Vagina (tissue), 2 donors: ENCODE data around the gene ASB15. TPM values are rescaled to one million over a fixed set of nuclear protein-coding genes. Genes with fewer than 3 reads are reported as not detected.

Source experiments
- DNase-seq, 2 donors: peaks; one replicate each; pipeline ENCODE4 v3.0.0-alpha.2; 2017; ENCODE audit errors: extremely low spot score in 2 of 2
- H3K27ac ChIP-seq: fragments of 200-600 bp; sonication (generic); one replicate; pipeline ENCODE4 v1.5.1; 2019
- H3K27me3 ChIP-seq: fragments of 200-600 bp; sonication (generic); one replicate; pipeline ENCODE4 v1.5.1; 2019
- H3K36me3 ChIP-seq, 2 donors: fragments of 200-600 bp; sonication (generic); one replicate each; pipeline ENCODE4 v1.5.1; 2017 to 2019
- H3K4me1 ChIP-seq: fragments of 200-600 bp; sonication (generic); one replicate; pipeline ENCODE4 v1.5.1; 2019
- H3K4me3 ChIP-seq, 2 donors: fragments of 200-600 bp; sonication (generic); 1 replicate in 1 of 2; 2 replicates in 1 of 2; pipeline ENCODE4 v1.5.1; 2016 to 2019
- H3K9me3 ChIP-seq: fragments of 200-600 bp; sonication (generic); one replicate; pipeline ENCODE4 v1.5.1; 2019
- CTCF ChIP-seq, 3 experiments: fragments of 450-650 bp in 2 of 3; fragments of 200-600 bp in 1 of 3; sonication (generic) in 1 of 3; IDR thresholded peaks; one replicate each; pipeline ENCODE4 v1.5.1; 2017 to 2019; ENCODE audit warnings: antibody characterized with exemption in 3 of 3, mild to moderate bottlenecking in 2 of 3, moderate library complexity in 2 of 3
- POLR2A ChIP-seq, 2 donors: fragments of 450-650 bp; IDR thresholded peaks; one replicate each; pipeline ENCODE4 v1.6.1; 2017; ENCODE audit warnings: antibody characterized with exemption in 2 of 2, mild to moderate bottlenecking in 2 of 2, moderate library complexity in 2 of 2
- POLR2AphosphoS5 ChIP-seq, 2 donors: sonication (generic); formaldehyde crosslinking; IDR thresholded peaks; one replicate each; pipeline ENCODE4 v1.9.0; 2017; ENCODE audit warnings: antibody characterized with exemption in 2 of 2, mild to moderate bottlenecking in 2 of 2, low read depth in 1 of 2; ENCODE audit not compliant: insufficient read depth in 1 of 2
- intact Hi-C: fragments of 100-400 bp; cut with DNase I; formaldehyde crosslinking; loops from one replicate; pipeline ENCODE4 v1.15.1; 2023
- total RNA-seq: library from RNA; depleted of rRNA; stranded (reverse); fragments of >200 nt; gene quantifications from one replicate; pipeline ENCODE4 v1.2.3, GENCODE V29; 2016

The ASB15 gene
- total RNA-seq, 1 donor from 2014 or later: not detected

- H3K27ac ChIP-seq: no peak overlapping the region
- H3K9me3 ChIP-seq: no peaks in the 10 kb centered on the region
- H3K4me1 ChIP-seq: no peaks in the 10 kb centered on the region
- intact Hi-C loops: no loop called here
- H3K36me3 ChIP-seq: no peaks in the 10 kb centered on the region
- no peak for TF ChIP-seq CTCF (IDR thresholded peaks at IDR 0.05)
- TF ChIP-seq POLR2AphosphoS5 (IDR thresholded peaks at IDR 0.05; ENCODE audit: insufficient read depth in 1 of 2, low read depth in 1 of 2): no peak
- no peak for TF ChIP-seq POLR2A (IDR thresholded peaks at IDR 0.05)
- no peak overlapping the region for H3K4me3 ChIP-seq
- H3K27me3 ChIP-seq: no peaks in the 10 kb centered on the region
- DNase-seq: no peak
These were observed 51.5 kb downstream of the ASB15 start for GRCh38 chr7:123653162-123653561.

GRCh38 chr7:123655614-123656013 is 54.0 kb downstream of the ASB15 start, which contains the start of gene LMOD2:
Gene LMOD2, plus strand, starts transcription at chr7:123655866. Its CDS starts 98 bp downstream, at chr7:123655964.
- no peak for DNase-seq
- Histone ChIP-seq H3K36me3 (no peaks in the 10 kb centered on the region), H3K4me3 (no peak within 1 kb of the TSS), H3K27me3 (no peaks in the 10 kb centered on the region), H3K27ac (no peak within 1 kb of the TSS), H3K9me3 (no peaks in the 10 kb centered on the region), H3K4me1 (no peaks in the 10 kb centered on the region)
- TF ChIP-seq POLR2AphosphoS5 (IDR thresholded peaks at IDR 0.05; ENCODE audit: insufficient read depth in 1 of 2, low read depth in 1 of 2): no peak
- no peak for TF ChIP-seq CTCF (IDR thresholded peaks at IDR 0.05)
- TF ChIP-seq POLR2A (IDR thresholded peaks at IDR 0.05): no peak
- intact Hi-C loops: no loop called here

- intact Hi-C loops: no loop called here
- Histone ChIP-seq H3K27ac (no peak overlapping the region), H3K4me1 (no peaks in the 10 kb centered on the region), H3K27me3 (no peaks in the 10 kb centered on the region), H3K36me3 (no peaks in the 10 kb centered on the region), H3K4me3 (no peak overlapping the region), H3K9me3 (no peaks in the 10 kb centered on the region)
- TF ChIP-seq POLR2AphosphoS5 (IDR thresholded peaks at IDR 0.05; ENCODE audit: insufficient read depth in 1 of 2, low read depth in 1 of 2) (no peak), POLR2A (IDR thresholded peaks at IDR 0.05) (no peak), CTCF (IDR thresholded peaks at IDR 0.05) (no peak)
- DNase-seq: no peak
These were observed 55.1 kb downstream of the ASB15 start for GRCh38 chr7:123656544-123657303.

GRCh38 chr7:123657304-123657685 is 55.7 kb downstream of the ASB15 start:
- TF ChIP-seq CTCF (IDR thresholded peaks at IDR 0.05) (no peak), POLR2A (IDR thresholded peaks at IDR 0.05) (no peak), POLR2AphosphoS5 (IDR thresholded peaks at IDR 0.05; ENCODE audit: insufficient read depth in 1 of 2, low read depth in 1 of 2) (no peak)
- no peaks in the 10 kb centered on the region for H3K36me3 ChIP-seq
- DNase-seq: no peak
- H3K9me3 ChIP-seq: no peaks in the 10 kb centered on the region
- no peaks in the 10 kb centered on the region for H3K27me3 ChIP-seq
- H3K4me3 ChIP-seq: no peak overlapping the region
- intact Hi-C loops: no loop called here
- H3K27ac ChIP-seq: no peak overlapping the region
- H3K4me1 ChIP-seq: no peaks in the 10 kb centered on the region

GRCh38 chr7:123658023-123658422 is 56.4 kb downstream of the ASB15 start:
- no peak for DNase-seq
- no peaks in the 10 kb centered on the region for H3K27me3 ChIP-seq
- intact Hi-C loops: no loop called here

More at GRCh38 chr7:123658023-123658422, 56.4 kb downstream of the ASB15 start:
- H3K4me1 ChIP-seq: no peaks in the 10 kb centered on the region
- no peak overlapping the region for H3K4me3 ChIP-seq
- no peak overlapping the region for H3K27ac ChIP-seq
- H3K36me3 ChIP-seq: no peaks in the 10 kb centered on the region
- no peaks in the 10 kb centered on the region for H3K9me3 ChIP-seq
- TF ChIP-seq POLR2A (IDR thresholded peaks at IDR 0.05) (no peak), POLR2AphosphoS5 (IDR thresholded peaks at IDR 0.05; ENCODE audit: insufficient read depth in 1 of 2, low read depth in 1 of 2) (no peak), CTCF (IDR thresholded peaks at IDR 0.05) (no peak)
